Lower lobe of right lung (tissue), 2 donors: Measurements from ENCODE around the gene ANKS3. TPM values are rescaled to one million over a fixed set of nuclear protein-coding genes. Genes with fewer than 3 reads are reported as not detected.

Source experiments
- ATAC-seq, 2 donors: fragments of 200-7000 bp; cut with Tn5 transposase; one replicate each; pipeline ENCODE4 v1.9.1; 2020 to 2022; ENCODE audit warnings: mild to moderate bottlenecking in 2 of 2, moderate library complexity in 2 of 2
- DNase-seq: peaks from one replicate; pipeline ENCODE4 v3.0.0-alpha.2; 2020
- H3K27ac ChIP-seq: fragments of 200-600 bp; one replicate; pipeline ENCODE4 v1.8.0; 2022
- H3K27me3 ChIP-seq: fragments of 200-600 bp; one replicate; pipeline ENCODE4 v1.8.0; 2022; ENCODE audit warnings: low read depth
- H3K36me3 ChIP-seq: fragments of 200-600 bp; one replicate; pipeline ENCODE4 v1.8.0; 2022; ENCODE audit warnings: mild to moderate bottlenecking
- H3K4me1 ChIP-seq: fragments of 200-600 bp; one replicate; pipeline ENCODE4 v1.8.0; 2022
- H3K4me3 ChIP-seq: fragments of 200-600 bp; one replicate; pipeline ENCODE4 v1.8.0; 2022; ENCODE audit warnings: mild to moderate bottlenecking
- H3K9me3 ChIP-seq: fragments of 200-600 bp; one replicate; pipeline ENCODE4 v1.8.0; 2022
- CTCF ChIP-seq: fragments of 200-600 bp; IDR thresholded peaks from one replicate; pipeline ENCODE4 v1.8.0; 2022; ENCODE audit warnings: antibody characterized with exemption, mild to moderate bottlenecking
- intact Hi-C: fragments of 100-400 bp; cut with DNase I; formaldehyde crosslinking; loops from one replicate; pipeline ENCODE4 v1.11.0; 2022
- total RNA-seq: library from RNA; stranded (reverse); fragmentation: NEBNext Ultra II Directional; extraction: Animal tissue kit (Norgen Biotek cat#: 25700); gene quantifications from one replicate; pipeline ENCODE4 v1.2.1, GENCODE V29; 2021
- donor health status: DM: no; HTN: yes; CAD: no; lungs with severe emphysema.

ANKS3 gene
- total RNA-seq, 1 donor from 2014 or later = 20.6 TPM

DNA sequence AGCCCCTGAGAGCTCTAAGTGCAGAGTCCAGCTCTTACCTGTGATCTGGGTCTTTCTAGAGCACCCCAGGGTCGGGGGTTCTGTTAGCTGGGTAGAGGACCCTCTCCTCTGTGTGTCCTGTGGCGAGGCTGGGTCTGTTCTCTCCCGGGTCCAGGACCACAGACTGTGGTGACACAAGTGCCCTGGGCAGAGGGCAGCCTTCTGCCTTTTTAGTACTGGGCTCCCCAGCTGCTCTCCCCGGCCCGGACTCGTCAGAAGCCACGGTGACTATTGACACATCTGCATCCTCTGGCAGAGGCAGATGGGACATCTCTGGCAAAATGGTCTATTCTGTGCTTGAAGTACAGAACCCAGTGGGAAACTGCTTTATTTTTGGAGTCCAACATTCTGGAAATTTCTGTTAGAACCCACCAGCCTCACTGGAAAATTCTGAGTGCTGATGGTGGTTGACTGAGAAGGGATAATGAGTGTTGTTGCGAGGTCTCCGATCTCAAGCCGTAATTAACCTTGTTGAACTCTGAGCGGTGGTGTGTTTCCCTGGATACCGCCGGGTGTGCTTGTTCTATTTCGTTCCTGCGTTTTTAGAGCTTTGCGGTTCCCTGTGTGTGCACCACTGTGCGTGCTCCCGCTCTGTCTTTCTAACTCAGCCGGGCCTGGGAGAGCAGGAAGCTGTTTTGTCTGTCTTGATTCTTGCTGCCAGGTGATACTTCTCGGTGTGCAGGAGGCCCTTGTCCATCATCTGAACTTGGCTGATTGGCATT lies 66.7 kb downstream of the ANKS3 start:
- no peak for TF ChIP-seq CTCF
- H3K9me3 ChIP-seq = no peaks in the 10 kb centered on the region
- no peak for ATAC-seq

GRCh38 chr16:4666537-4667202 lies 67.4 kb downstream of the ANKS3 start:
- DNase-seq (no peak), ATAC-seq (no peak)
- H3K4me1 ChIP-seq = peaks cover 44% of the 10 kb centered on the region
- TF ChIP-seq CTCF = no peak
- H3K9me3 ChIP-seq = no peaks in the 10 kb centered on the region
- H3K27me3 ChIP-seq = no peaks in the 10 kb centered on the region
- intact Hi-C loops = no loop called here
- H3K27ac ChIP-seq = no peak overlapping the region
- H3K4me3 ChIP-seq = no peak overlapping the region
- H3K36me3 ChIP-seq = peaks cover 84% of the 10 kb centered on the region

More for the DNA sequence above, 66.7 kb downstream of the ANKS3 start:
- no peaks in the 10 kb centered on the region for H3K27me3 ChIP-seq
- intact Hi-C loops = no loop called here
- H3K4me1 ChIP-seq = peaks cover 40% of the 10 kb centered on the region
- H3K36me3 ChIP-seq = peaks cover 91% of the 10 kb centered on the region
- DNase-seq = no peak
- H3K27ac ChIP-seq = no peak overlapping the region
- H3K4me3 ChIP-seq = no peak overlapping the region

- H3K27ac ChIP-seq = peak overlapping the region; percentile 62
- intact Hi-C loops = no loop called here
- peak; percentile 78 for DNase-seq
- peaks cover 72% of the 10 kb centered on the region for H3K36me3 ChIP-seq
- H3K4me1 ChIP-seq = peaks cover 63% of the 10 kb centered on the region
- TF ChIP-seq CTCF = no peak
- no peaks in the 10 kb centered on the region for H3K27me3 ChIP-seq
- ATAC-seq = peak; percentile 22 to 49
- H3K4me3 ChIP-seq = no peak overlapping the region
- H3K9me3 ChIP-seq = no peaks in the 10 kb centered on the region
Measured at GRCh38 chr16:4664538-4665418, 69.3 kb downstream of the ANKS3 start.

DNA sequence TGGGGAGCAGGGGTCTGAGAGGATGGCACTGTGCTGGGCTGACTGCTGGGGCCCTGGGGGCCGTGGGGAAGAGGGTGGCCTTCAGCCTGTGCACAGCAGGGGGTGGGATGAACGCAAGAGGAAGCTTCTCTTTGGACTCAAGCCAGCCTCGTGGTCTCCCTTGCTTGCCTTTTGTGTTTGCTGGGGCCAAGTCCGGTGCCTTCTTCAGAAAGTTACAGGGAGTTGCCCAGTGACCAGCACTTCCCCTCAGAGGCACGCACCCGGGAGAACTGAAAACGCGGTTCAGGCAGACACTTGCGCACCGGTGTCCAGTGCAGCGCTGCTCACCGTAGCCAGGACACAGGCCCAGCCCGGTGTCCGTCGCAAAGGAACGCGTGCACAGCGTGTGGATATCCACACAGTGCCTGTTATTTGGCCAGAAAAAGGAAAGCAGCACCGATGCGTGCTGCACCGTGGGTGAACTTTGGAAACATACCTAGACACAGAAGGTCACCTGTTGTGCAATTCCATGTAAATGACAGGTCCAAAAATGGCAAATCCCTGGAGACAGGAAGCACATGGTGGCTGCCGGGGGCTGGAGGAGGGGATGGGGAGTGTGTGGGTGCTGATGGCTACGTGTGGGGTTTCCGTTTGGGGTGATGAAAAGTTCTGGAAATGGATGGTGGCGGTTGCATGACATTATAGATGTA lies 70.2 kb downstream of the ANKS3 start:
- Histone ChIP-seq H3K9me3 (no peaks in the 10 kb centered on the region), H3K36me3 (peaks cover 72% of the 10 kb centered on the region), H3K4me1 (peaks cover 70% of the 10 kb centered on the region), H3K4me3 (no peak overlapping the region), H3K27ac (peak overlapping the region; percentile 62), H3K27me3 (no peaks in the 10 kb centered on the region)
- no peak for TF ChIP-seq CTCF
- DNase-seq (peak; percentile 80), ATAC-seq (peak in 1 of 2 donors; percentile 57)
- intact Hi-C loops = no loop called here

- H3K4me1 ChIP-seq = peaks cover 70% of the 10 kb centered on the region
- H3K27me3 ChIP-seq = no peaks in the 10 kb centered on the region
Measured at GRCh38 chr16:4663465-4663776, 70.7 kb downstream of the ANKS3 start.

More at GRCh38 chr16:4663465-4663776, 70.7 kb downstream of the ANKS3 start:
- no peak overlapping the region for H3K4me3 ChIP-seq
- no peak for ATAC-seq
- TF ChIP-seq CTCF = no peak
- peak overlapping the region; percentile 62 for H3K27ac ChIP-seq
- H3K36me3 ChIP-seq = peaks cover 72% of the 10 kb centered on the region
- DNase-seq = no peak
- intact Hi-C loops = no loop called here
- no peaks in the 10 kb centered on the region for H3K9me3 ChIP-seq
